Measurements from ENCODE around the gene PPM1N. TPM values are rescaled to one million over a fixed set of nuclear protein-coding genes. Genes with fewer than 3 reads are reported as not detected.

The PPM1N gene
- total and polyA plus RNA-seq, 2 of the 13 experiments (the other 11 are each of a cell fraction or from before 2014, with no cell fraction given) = 0.31 to 1.8 TPM

DNA sequence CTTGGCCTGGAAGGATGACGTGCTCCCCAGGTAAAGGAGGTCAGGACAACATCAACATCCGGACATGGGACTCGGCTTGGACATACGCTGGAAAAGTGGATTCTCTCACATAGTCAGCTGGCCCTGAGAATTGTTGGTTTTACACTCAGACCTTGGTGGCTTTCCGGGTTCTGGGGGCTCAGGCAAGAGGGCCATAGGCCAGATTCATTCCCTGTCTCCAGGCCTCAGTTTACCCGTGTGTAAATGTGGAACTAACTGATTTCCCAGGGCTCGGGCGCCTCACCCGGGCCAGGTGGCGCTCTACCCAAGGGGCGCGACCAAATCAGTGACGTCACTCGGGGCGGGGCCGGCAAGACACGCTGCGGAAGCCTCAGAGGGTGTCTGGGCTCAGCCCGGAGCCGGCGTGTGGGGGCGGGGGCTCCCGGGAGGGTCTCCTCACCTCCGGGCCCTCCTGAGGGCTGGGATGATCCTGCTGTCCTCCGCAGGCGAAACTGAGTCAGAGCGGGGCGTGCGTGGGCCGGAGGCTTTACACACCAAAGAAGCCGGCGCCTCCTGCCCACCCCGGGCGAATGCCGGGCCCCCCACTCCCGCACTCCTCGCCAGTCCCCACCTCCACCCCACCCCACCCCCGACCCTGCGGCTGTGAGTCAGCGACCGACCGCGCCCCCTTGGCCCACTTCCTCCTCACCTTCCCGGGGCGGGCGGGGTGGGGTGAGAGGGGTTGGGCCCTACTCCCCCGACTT lies 8.2 kb downstream of the PPM1N start (continued):
- TF ChIP-seq SRSF9 (IDR thresholded peaks at IDR 0.05; ENCODE audit: borderline replicate concordance, insufficient read depth, low read depth, low read length, poor library complexity, severe bottlenecking) (no peak), JUN (CRISPR knock-in tag; IDR thresholded peaks at IDR 0.05) (no peak), RFXAP (CRISPR knock-in tag; IDR thresholded peaks at IDR 0.05; ENCODE audit: borderline replicate concordance) (no peak), SP4 (CRISPR knock-in tag; IDR thresholded peaks at IDR 0.05) (peak; percentile 82), TBX2 (CRISPR knock-in tag; IDR thresholded peaks at IDR 0.05; ENCODE audit: borderline replicate concordance) (peak; percentile 75; the same call in 1 of the 2 replicates), SPEN (CRISPR knock-in tag; IDR thresholded peaks at IDR 0.05; ENCODE audit: low read depth) (no peak), NCOR1 (IDR thresholded peaks at IDR 0.05; ENCODE audit: borderline replicate concordance, low read length) (peak; percentile 22; the same call in 1 of the 2 replicates), ZMAT3 (CRISPR knock-in tag; conservative IDR thresholded peaks at IDR 0.05) (no peak), ZNF124 (CRISPR knock-in tag; IDR thresholded peaks at IDR 0.05) (no peak)
- TF ChIP-seq, protein P1, sequence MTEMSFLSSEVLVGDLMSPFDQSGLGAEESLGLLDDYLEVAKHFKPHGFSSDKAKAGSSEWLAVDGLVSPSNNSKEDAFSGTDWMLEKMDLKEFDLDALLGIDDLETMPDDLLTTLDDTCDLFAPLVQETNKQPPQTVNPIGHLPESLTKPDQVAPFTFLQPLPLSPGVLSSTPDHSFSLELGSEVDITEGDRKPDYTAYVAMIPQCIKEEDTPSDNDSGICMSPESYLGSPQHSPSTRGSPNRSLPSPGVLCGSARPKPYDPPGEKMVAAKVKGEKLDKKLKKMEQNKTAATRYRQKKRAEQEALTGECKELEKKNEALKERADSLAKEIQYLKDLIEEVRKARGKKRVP (CRISPR knock-in tag; IDR thresholded peaks at IDR 0.05) = no peak
- TF ChIP-seq, protein P2, sequence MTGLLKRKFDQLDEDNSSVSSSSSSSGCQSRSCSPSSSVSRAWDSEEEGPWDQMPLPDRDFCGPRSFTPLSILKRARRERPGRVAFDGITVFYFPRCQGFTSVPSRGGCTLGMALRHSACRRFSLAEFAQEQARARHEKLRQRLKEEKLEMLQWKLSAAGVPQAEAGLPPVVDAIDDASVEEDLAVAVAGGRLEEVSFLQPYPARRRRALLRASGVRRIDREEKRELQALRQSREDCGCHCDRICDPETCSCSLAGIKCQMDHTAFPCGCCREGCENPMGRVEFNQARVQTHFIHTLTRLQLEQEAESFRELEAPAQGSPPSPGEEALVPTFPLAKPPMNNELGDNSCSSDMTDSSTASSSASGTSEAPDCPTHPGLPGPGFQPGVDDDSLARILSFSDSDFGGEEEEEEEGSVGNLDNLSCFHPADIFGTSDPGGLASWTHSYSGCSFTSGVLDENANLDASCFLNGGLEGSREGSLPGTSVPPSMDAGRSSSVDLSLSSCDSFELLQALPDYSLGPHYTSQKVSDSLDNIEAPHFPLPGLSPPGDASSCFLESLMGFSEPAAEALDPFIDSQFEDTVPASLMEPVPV (CRISPR knock-in tag; IDR thresholded peaks at IDR 0.05) = peak; percentile 45; the same call in 1 of the 2 replicates
- TF ChIP-seq, protein P3, sequence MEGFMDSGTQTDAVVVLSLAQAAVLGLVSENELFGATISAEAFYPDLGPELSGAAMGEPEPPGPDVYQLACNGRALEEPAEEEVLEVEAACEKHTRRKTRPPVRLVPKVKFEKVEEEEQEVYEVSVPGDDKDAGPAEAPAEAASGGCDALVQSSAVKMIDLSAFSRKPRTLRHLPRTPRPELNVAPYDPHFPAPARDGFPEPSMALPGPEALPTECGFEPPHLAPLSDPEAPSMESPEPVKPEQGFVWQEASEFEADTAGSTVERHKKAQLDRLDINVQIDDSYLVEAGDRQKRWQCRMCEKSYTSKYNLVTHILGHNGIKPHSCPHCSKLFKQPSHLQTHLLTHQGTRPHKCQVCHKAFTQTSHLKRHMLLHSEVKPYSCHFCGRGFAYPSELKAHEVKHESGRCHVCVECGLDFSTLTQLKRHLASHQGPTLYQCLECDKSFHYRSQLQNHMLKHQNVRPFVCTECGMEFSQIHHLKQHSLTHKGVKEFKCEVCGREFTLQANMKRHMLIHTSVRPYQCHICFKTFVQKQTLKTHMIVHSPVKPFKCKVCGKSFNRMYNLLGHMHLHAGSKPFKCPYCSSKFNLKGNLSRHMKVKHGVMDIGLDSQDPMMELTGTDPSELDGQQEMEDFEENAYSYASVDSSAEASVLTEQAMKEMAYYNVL (CRISPR knock-in tag; IDR thresholded peaks at IDR 0.05; ENCODE audit: borderline replicate concordance) = peak; percentile 49; the same call in 1 of the 2 replicates
- TF ChIP-seq, protein P4, sequence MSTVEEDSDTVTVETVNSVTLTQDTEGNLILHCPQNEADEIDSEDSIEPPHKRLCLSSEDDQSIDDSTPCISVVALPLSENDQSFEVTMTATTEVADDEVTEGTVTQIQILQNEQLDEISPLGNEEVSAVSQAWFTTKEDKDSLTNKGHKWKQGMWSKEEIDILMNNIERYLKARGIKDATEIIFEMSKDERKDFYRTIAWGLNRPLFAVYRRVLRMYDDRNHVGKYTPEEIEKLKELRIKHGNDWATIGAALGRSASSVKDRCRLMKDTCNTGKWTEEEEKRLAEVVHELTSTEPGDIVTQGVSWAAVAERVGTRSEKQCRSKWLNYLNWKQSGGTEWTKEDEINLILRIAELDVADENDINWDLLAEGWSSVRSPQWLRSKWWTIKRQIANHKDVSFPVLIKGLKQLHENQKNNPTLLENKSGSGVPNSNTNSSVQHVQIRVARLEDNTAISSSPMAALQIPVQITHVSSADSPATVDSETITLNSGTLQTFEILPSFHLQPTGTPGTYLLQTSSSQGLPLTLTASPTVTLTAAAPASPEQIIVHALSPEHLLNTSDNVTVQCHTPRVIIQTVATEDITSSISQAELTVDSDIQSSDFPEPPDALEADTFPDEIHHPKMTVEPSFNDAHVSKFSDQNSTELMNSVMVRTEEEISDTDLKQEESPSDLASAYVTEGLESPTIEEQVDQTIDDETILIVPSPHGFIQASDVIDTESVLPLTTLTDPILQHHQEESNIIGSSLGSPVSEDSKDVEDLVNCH (CRISPR knock-in tag; IDR thresholded peaks at IDR 0.05) = no peak
- TF ChIP-seq, protein P5, sequence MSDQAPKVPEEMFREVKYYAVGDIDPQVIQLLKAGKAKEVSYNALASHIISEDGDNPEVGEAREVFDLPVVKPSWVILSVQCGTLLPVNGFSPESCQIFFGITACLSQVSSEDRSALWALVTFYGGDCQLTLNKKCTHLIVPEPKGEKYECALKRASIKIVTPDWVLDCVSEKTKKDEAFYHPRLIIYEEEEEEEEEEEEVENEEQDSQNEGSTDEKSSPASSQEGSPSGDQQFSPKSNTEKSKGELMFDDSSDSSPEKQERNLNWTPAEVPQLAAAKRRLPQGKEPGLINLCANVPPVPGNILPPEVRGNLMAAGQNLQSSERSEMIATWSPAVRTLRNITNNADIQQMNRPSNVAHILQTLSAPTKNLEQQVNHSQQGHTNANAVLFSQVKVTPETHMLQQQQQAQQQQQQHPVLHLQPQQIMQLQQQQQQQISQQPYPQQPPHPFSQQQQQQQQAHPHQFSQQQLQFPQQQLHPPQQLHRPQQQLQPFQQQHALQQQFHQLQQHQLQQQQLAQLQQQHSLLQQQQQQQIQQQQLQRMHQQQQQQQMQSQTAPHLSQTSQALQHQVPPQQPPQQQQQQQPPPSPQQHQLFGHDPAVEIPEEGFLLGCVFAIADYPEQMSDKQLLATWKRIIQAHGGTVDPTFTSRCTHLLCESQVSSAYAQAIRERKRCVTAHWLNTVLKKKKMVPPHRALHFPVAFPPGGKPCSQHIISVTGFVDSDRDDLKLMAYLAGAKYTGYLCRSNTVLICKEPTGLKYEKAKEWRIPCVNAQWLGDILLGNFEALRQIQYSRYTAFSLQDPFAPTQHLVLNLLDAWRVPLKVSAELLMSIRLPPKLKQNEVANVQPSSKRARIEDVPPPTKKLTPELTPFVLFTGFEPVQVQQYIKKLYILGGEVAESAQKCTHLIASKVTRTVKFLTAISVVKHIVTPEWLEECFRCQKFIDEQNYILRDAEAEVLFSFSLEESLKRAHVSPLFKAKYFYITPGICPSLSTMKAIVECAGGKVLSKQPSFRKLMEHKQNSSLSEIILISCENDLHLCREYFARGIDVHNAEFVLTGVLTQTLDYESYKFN (CRISPR knock-in tag; conservative IDR thresholded peaks at IDR 0.05) = peak; percentile 50
- TF ChIP-seq, protein P6, sequence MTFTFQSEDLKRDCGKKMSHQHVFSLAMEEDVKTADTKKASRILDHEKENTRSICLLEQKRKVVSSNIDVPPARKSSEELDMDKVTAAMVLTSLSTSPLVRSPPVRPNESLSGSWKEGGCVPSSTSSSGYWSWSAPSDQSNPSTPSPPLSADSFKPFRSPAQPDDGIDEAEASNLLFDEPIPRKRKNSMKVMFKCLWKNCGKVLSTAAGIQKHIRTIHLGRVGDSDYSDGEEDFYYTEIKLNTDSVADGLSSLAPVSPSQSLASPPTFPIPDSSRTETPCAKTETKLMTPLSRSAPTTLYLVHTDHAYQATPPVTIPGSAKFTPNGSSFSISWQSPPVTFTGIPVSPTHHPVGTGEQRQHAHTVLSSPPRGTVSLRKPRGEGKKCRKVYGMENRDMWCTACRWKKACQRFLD (CRISPR knock-in tag; IDR thresholded peaks at IDR 0.05; ENCODE audit: borderline replicate concordance) = no peak
